H1 (cell line): Measurements from ENCODE around the gene TMEM115. TPM values are rescaled to one million over a fixed set of nuclear protein-coding genes. Genes with fewer than 3 reads are reported as not detected.

Experiments used
- CTCF ChIA-PET: fragments of 300-600 bp; sonication (Branson Sonifier 250); formaldehyde crosslinking; loops from one replicate; lab custom pipeline; 2021; ENCODE audit not compliant: partially characterized antibody; lab: Charles Lee
- POLR2A ChIA-PET: fragments of 300-600 bp; sonication (Branson Sonifier 250); formaldehyde crosslinking; loops from one replicate; lab custom pipeline; 2021; ENCODE audit warnings: inconsistent platforms; ENCODE audit not compliant: partially characterized antibody; lab: Charles Lee
- DNase-seq, 2 experiments: peaks; one replicate each; pipeline versions ENCODE4 v3.0.0 to v3.0.0-alpha.2; 2010 to 2022; ENCODE audit warnings: low spot score in 2 of 2, low read depth in 1 of 2, mixed read lengths in 1 of 2
- FAIRE-seq: peaks from 2 replicates; lab custom pipeline; 2011; peaks lifted over from hg19 to GRCh38; lab: Jason Lieb, UNC
- H2AFZ ChIP-seq: 2 replicates; pipeline ENCODE4 v1.8.1; 2012; ENCODE audit warnings: low read length, inconsistent platforms
- H2AK5ac ChIP-seq: 2 replicates; pipeline ENCODE4 v1.6.1; 2013; ENCODE audit warnings: low read depth, low read length
- H2BK120ac ChIP-seq: replicated peaks from 2 replicates; pipeline ENCODE3; 2013; ENCODE audit warnings: low read depth, low read length, inconsistent platforms
- H2BK12ac ChIP-seq: 2 replicates; pipeline ENCODE4 v1.6.1; 2013; ENCODE audit warnings: low read depth, low read length
- H2BK15ac ChIP-seq: 2 replicates; pipeline ENCODE4 v1.6.1; 2013; ENCODE audit warnings: low read length
- H2BK20ac ChIP-seq: 2 replicates; pipeline ENCODE4 v1.6.1; 2013; ENCODE audit warnings: low read length
- H2BK5ac ChIP-seq: 2 replicates; pipeline ENCODE4 v1.6.1; 2013; ENCODE audit warnings: low read depth, low read length
- H3K14ac ChIP-seq: 2 replicates; pipeline ENCODE4 v1.6.1; 2013; ENCODE audit warnings: inconsistent platforms; ENCODE audit not compliant: insufficient read length
- H3K18ac ChIP-seq: 2 replicates; pipeline ENCODE4 v1.6.1; 2013; ENCODE audit warnings: low read length; ENCODE audit errors: extremely low read depth
- H3K23ac ChIP-seq: 2 replicates; pipeline ENCODE4 v1.6.1; 2013; ENCODE audit warnings: inconsistent platforms; ENCODE audit not compliant: insufficient read length
- H3K23me2 ChIP-seq: 2 replicates; pipeline ENCODE4 v1.6.1; 2013; ENCODE audit warnings: low read depth, low read length
- H3K27ac ChIP-seq: 2 replicates; pipeline ENCODE4 v1.6.1; 2011; ENCODE audit warnings: low read depth, low read length, inconsistent platforms
- H3K27me3 ChIP-seq, 4 experiments: replicated peaks in 1 of 4; 1 replicate in 1 of 4; 2 replicates in 3 of 4; pipeline versions ENCODE4 v1.6.1 to v1.8.1; 2011 to 2013; ENCODE audit warnings: low read length in 3 of 4, mild to moderate bottlenecking in 3 of 4, inconsistent platforms in 2 of 4, mixed read lengths in 2 of 4, moderate library complexity in 1 of 4; ENCODE audit not compliant: control insufficient read depth in 3 of 4, insufficient read depth in 3 of 4; ENCODE audit errors: extremely low read depth in 1 of 4
- H3K36me3 ChIP-seq, 4 experiments: 2 replicates each; pipeline versions ENCODE4 v1.6.1 to v1.8.1; 2011 to 2013; ENCODE audit warnings: mild to moderate bottlenecking in 4 of 4, low read length in 3 of 4, moderate library complexity in 2 of 4, control low read depth in 1 of 4, inconsistent platforms in 1 of 4; ENCODE audit not compliant: insufficient read depth in 4 of 4, control insufficient read depth in 2 of 4
- H3K4ac ChIP-seq: replicated peaks from 2 replicates; pipeline ENCODE3; 2013; ENCODE audit warnings: low read length, low read depth, mixed read lengths, inconsistent platforms; ENCODE audit not compliant: insufficient read length
- H3K4me1 ChIP-seq, 4 experiments: replicated peaks in 1 of 4; 1 replicate in 1 of 4; 2 replicates in 3 of 4; pipeline versions ENCODE4 v1.6.1 to v1.8.1; 2011 to 2013; ENCODE audit warnings: low read length in 3 of 4, inconsistent platforms in 2 of 4, mixed read lengths in 1 of 4; ENCODE audit not compliant: insufficient read depth in 4 of 4, control insufficient read depth in 3 of 4
- H3K4me2 ChIP-seq, 2 experiments: 2 replicates each; pipeline versions ENCODE4 v1.6.1 to v1.8.1; 2011 to 2013; ENCODE audit warnings: low read depth in 2 of 2, low read length in 2 of 2, control low read depth in 1 of 2, inconsistent platforms in 1 of 2, mild to moderate bottlenecking in 1 of 2; ENCODE audit not compliant: insufficient read depth in 1 of 2
- H3K4me3 ChIP-seq, 4 experiments: fragments of 200-600, 300-600 bp in 1 of 4; sonication (generic), shearing (Covaris generic), sonication (Bioruptor Twin) in 1 of 4; 2 replicates each; pipeline versions ENCODE4 v1.5.1 to v1.8.1; 2011 to 2016; ENCODE audit warnings: low read length in 4 of 4, low read depth in 3 of 4, control low read depth in 2 of 4, inconsistent platforms in 2 of 4, mild to moderate bottlenecking in 2 of 4, mixed read lengths in 1 of 4, moderate library complexity in 1 of 4; ENCODE audit not compliant: insufficient read depth in 2 of 4; ENCODE audit errors: extremely low read depth in 1 of 4
- H3K56ac ChIP-seq: replicated peaks from 2 replicates; pipeline ENCODE3; 2013; ENCODE audit warnings: low read depth, mild to moderate bottlenecking, mixed read lengths, low read length, inconsistent platforms; ENCODE audit not compliant: insufficient read length
- H3K79me1 ChIP-seq: 2 replicates; pipeline ENCODE4 v1.6.1; 2013; ENCODE audit warnings: low read depth, low read length, control low read depth
- H3K79me2 ChIP-seq, 2 experiments: 2 replicates each; pipeline versions ENCODE4 v1.6.1 to v1.8.1; 2012 to 2013; ENCODE audit warnings: low read length in 2 of 2, mild to moderate bottlenecking in 2 of 2, inconsistent platforms in 1 of 2; ENCODE audit not compliant: insufficient read depth in 2 of 2, control insufficient read depth in 1 of 2
- H3K9ac ChIP-seq, 4 experiments: replicated peaks in 1 of 4; 1 replicate in 1 of 4; 2 replicates in 3 of 4; pipeline versions ENCODE4 v1.6.1 to v1.8.1; 2011 to 2013; ENCODE audit warnings: low read depth in 3 of 4, low read length in 3 of 4, control low read depth in 2 of 4, mild to moderate bottlenecking in 2 of 4, moderate library complexity in 2 of 4, inconsistent platforms in 1 of 4; ENCODE audit errors: extremely low read depth in 1 of 4
- H3K9me3 ChIP-seq, 2 experiments: 2 replicates each; pipeline versions ENCODE4 v1.6.1 to v1.8.1; 2012 to 2013; ENCODE audit warnings: mild to moderate bottlenecking in 2 of 2, moderate library complexity in 2 of 2, control low read depth in 1 of 2, inconsistent platforms in 1 of 2, low read depth in 1 of 2, low read length in 1 of 2, mixed read lengths in 1 of 2; ENCODE audit not compliant: insufficient read depth in 2 of 2
- H4K20me1 ChIP-seq, 2 experiments: replicated peaks in 1 of 2; 2 replicates each; pipeline versions ENCODE3 to v1.8.1; 2011 to 2013; ENCODE audit warnings: inconsistent platforms in 2 of 2, low read length in 2 of 2, mild to moderate bottlenecking in 1 of 2; ENCODE audit not compliant: insufficient read depth in 2 of 2, control insufficient read depth in 1 of 2
- H4K5ac ChIP-seq: 2 replicates; pipeline ENCODE4 v1.6.1; 2013; ENCODE audit warnings: low read length, low read depth, mixed read lengths, inconsistent platforms; ENCODE audit not compliant: insufficient read length
- H4K8ac ChIP-seq: 2 replicates; pipeline ENCODE4 v1.8.0; 2013; ENCODE audit warnings: mild to moderate bottlenecking, moderate library complexity, low read length, inconsistent platforms; ENCODE audit not compliant: insufficient read depth; ENCODE audit errors: extremely low read depth
- H4K91ac ChIP-seq: replicated peaks from 2 replicates; pipeline ENCODE3; 2013; ENCODE audit warnings: low read length, mixed read lengths, inconsistent platforms; ENCODE audit not compliant: insufficient read length
- CTBP2 ChIP-seq: IDR thresholded peaks from 2 replicates; pipeline ENCODE4 v1.7.0; 2011; ENCODE audit warnings: borderline replicate concordance, mild to moderate bottlenecking, moderate library complexity, mixed read lengths, low read length; ENCODE audit not compliant: insufficient read depth, insufficient read length
- JUN ChIP-seq: IDR thresholded peaks from 2 replicates; pipeline ENCODE4 v1.6.1; 2011; ENCODE audit warnings: low read depth, mild to moderate bottlenecking, improper control_type of control experiment, low read length
- SIN3A ChIP-seq, 2 experiments: IDR thresholded peaks in 1 of 2; conservative IDR thresholded peaks in 1 of 2; 2 replicates each; pipeline ENCODE4 v1.6.1; 2011 to 2012; ENCODE audit warnings: low read length in 2 of 2, improper control_type of control experiment in 1 of 2, low read depth in 1 of 2, mild to moderate bottlenecking in 1 of 2
- WGBS, 2 experiments: shearing (Covaris generic) in 1 of 2; methylation state at CpG; one replicate each; pipeline versions ENCODE4 v1.1.6 to v1.1.7; 2013 to 2015; ENCODE audit warnings: low lambda C conversion rate in 2 of 2, mixed read lengths in 2 of 2, inconsistent platforms in 1 of 2, low coverage in 1 of 2, missing lambda C conversion rate in 1 of 2; ENCODE audit not compliant: insufficient replicate concordance in 2 of 2, insufficient coverage in 1 of 2, insufficient read length in 1 of 2; ENCODE audit errors: extremely low coverage in 1 of 2, missing lambda C conversion rate in 1 of 2; 5-methylcytosine and 5-hydroxymethylcytosine counted together
- polyA plus RNA-seq, 7 experiments: library from polyadenylated mRNA; depleted of rRNA in 3 of 7; stranded (reverse) in 5 of 7; unstranded in 2 of 7; fragments of >200 nt in 5 of 7; fragments of 200-250 nt in 2 of 7; gene quantifications; 1 replicate in 5 of 7; 2 replicates in 1 of 7; 4 replicates in 1 of 7; pipeline versions ENCODE4 v1.2.1 to v1.2.3, GENCODE V29; 2011 to 2013; ENCODE audit warnings: missing spikeins in 2 of 7, mixed read lengths in 2 of 7
- total RNA-seq: library from RNA; stranded (reverse); fragmentation: NEBNext Ultra II Directional; extraction: Animal tissue kit (Norgen Biotek cat#: 25700); gene quantifications from 2 replicates; pipeline ENCODE4 v1.2.1, GENCODE V29; 2021

Gene TMEM115
- total and polyA plus RNA-seq, 2 of the 8 experiments (the other 6 are each of a cell fraction or from before 2014, with no cell fraction given): 25.4 to 32.4 TPM

- ChIA-PET CTCF (interaction anchor here (1.1 to 1.5 kb wide), 3 partner anchors 10 to 16 kb away, joined by 3 to 4 read pairs (median 3); partner anchors contain the start of gene RASSF1), POLR2A (interaction anchor here (0.8 to 6.4 kb wide), 4 partner anchors 9 to 36 kb away, joined by 3 to 36 read pairs (median 10); partner anchors contain the start of genes HYAL2 and RASSF1)
- Histone ChIP-seq H3K4me1 (peaks cover 0 to 8% (median 6%) of the 10 kb centered on the region in 4 experiments; a peak in 3 of 7 replicates), H2AK5ac (no peak overlapping the region), H4K20me1 (peaks cover 8 to 14% of the 10 kb centered on the region in 2 experiments), H3K14ac (no peak overlapping the region), H3K4me3 (no peak overlapping the region), H3K79me2 (peaks cover 0 to 36% of the 10 kb centered on the region in 2 experiments; a peak in 2 of 4 replicates), H2BK15ac (no peak overlapping the region), H4K8ac (no peak overlapping the region), H3K27me3 (no peaks in the 10 kb centered on the region), H3K23ac (no peak overlapping the region), H2BK12ac (no peak overlapping the region), H3K36me3 (peaks cover 4 to 24% (median 20%) of the 10 kb centered on the region in 4 experiments; a peak in 7 of 8 replicates), H4K5ac (no peak overlapping the region), H3K4ac (no peak overlapping the region), H2BK20ac (no peak overlapping the region), H2BK5ac (no peak overlapping the region), H2BK120ac (no peak overlapping the region), H3K56ac (no peak overlapping the region), H3K23me2 (peaks cover 14% of the 10 kb centered on the region), H3K9ac (no peak overlapping the region), H3K9me3 (no peaks in the 10 kb centered on the region), H3K4me2 (no peak overlapping the region), H4K91ac (no peak overlapping the region), H2AFZ (no peak overlapping the region), H3K27ac (no peak overlapping the region), H3K79me1 (peaks cover 11% of the 10 kb centered on the region; the same call in 1 of the 2 replicates), H3K18ac (no peak overlapping the region)
- FAIRE-seq (no peak), DNase-seq (no peak)
- WGBS, 2 experiments: 94% methylated on average over 19 of the region's 19 CpGs; no CpG with 5 or more reads in 1 of the 2 experiments
- no peak for TF ChIP-seq CTBP2
- no peak for TF ChIP-seq SIN3A (conservative IDR thresholded peaks at IDR 0.05 in 1 of 2, IDR thresholded peaks at IDR 0.05 in 1 of 2; ENCODE audit: low read depth in 1 of 2, low read length in 2 of 2)
- TF ChIP-seq JUN: no peak
Measured at GRCh38 chr3:50331364-50331907, 27.9 kb downstream of the TMEM115 start.
